ENCODE measurements around the gene RAB13. TPM values are rescaled to one million over a fixed set of nuclear protein-coding genes. Genes with fewer than 3 reads are reported as not detected.
A peak's percentile ranks its signal among the peaks of the same experiment; 100 is the strongest.

Gene RAB13
- total RNA-seq, 1 donor from 2014 or later: 24.2 TPM

GRCh38 chr1:153991806-153992205 lies 5.7 kb upstream of the RAB13 start:
- DNase-seq (ENCODE audit: low read depth) (no peak), FAIRE-seq (no peak)
- Histone ChIP-seq H3K36me3 (ENCODE audit: control insufficient read depth, insufficient read depth, low read length) (peaks cover 7% of the 10 kb centered on the region), H3K27me3 (ENCODE audit: control insufficient read depth, insufficient read depth, low read length) (no peaks in the 10 kb centered on the region), H3K4me3 (ENCODE audit: low read depth, low read length) (peak overlapping the region; percentile 69)
- no peak for TF ChIP-seq CTCF (IDR thresholded peaks at IDR 0.05; ENCODE audit: insufficient read depth, low read length, severe bottlenecking)

DNA sequence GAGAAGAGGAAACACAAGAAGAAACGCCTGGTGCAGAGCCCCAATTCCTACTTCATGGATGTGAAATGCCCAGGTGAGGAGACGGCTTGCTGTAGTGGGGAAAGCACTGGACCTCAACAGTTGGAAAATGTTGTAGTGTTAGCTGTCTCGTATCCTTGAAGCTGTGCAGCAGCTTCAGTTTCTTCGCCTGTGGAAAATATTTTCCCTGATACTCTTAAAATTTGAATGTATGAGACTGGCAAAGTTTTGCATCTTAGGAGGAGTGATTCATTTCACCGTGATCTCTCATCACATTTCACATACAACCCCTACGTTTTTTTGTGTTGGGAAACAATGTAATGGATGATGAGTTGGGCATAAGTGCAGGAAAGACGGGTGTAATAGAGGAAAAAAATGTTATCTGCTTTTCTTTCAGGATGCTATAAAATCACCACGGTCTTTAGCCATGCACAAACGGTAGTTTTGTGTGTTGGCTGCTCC lies 5.1 kb upstream of the RAB13 start:
- no peak for TF ChIP-seq CTCF (IDR thresholded peaks at IDR 0.05; ENCODE audit: insufficient read depth, low read length, severe bottlenecking)
- FAIRE-seq (no peak), DNase-seq (ENCODE audit: low read depth) (no peak)
- no peaks in the 10 kb centered on the region for H3K27me3 ChIP-seq (ENCODE audit: control insufficient read depth, insufficient read depth, low read length)
- H3K4me3 ChIP-seq (ENCODE audit: low read depth, low read length): peak overlapping the region; percentile 69
- peaks cover 7% of the 10 kb centered on the region for H3K36me3 ChIP-seq (ENCODE audit: control insufficient read depth, insufficient read depth, low read length)

DNA sequence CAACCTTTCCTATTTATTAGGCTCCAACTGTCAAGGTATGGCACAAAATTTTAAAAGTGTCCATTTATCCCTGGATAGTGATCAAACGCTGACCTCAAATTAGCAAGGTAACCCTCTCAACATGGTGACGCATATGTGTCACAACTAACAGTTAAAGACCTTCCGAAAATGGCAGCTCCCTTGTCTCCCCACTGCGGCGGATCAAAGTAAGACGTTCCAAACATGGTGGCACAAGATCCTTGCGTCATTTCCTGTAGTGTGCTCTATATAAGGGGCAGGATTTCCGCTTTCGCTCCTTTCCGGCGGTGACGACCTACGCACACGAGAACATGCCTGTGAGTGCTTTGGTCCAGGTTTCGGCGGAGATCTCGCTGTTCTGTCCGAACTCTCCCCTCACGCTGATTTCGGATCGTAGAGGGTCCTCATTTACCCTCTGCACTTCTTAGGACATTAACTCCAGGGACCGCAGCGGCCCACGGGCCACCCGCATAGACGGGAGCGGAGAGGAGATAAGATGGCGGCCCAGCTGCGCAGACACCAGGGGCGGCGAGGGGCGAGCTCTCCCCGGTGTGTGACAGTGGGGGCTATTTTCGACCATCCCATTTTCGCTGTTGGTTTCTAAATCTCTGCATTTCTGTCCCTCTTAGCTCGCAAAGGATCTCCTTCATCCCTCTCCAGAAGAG lies 4.5 kb upstream of the RAB13 start, which contains the start of gene RPS27:
Gene RPS27, plus strand, starts transcription at position 295 of the 683 bp plus-strand sequence. Its CDS starts 35 bp downstream, at position 330.
- TF ChIP-seq CTCF (IDR thresholded peaks at IDR 0.05; ENCODE audit: insufficient read depth, low read length, severe bottlenecking): no peak
- DNase-seq (ENCODE audit: low read depth) (peak; percentile 95), FAIRE-seq (peak; percentile 79)
- Histone ChIP-seq H3K27me3 (ENCODE audit: control insufficient read depth, insufficient read depth, low read length) (no peaks in the 10 kb centered on the region), H3K36me3 (ENCODE audit: control insufficient read depth, insufficient read depth, low read length) (peaks cover 7% of the 10 kb centered on the region), H3K4me3 (ENCODE audit: low read depth, low read length) (peak within 1 kb of the TSS; percentile 69)

GRCh38 chr1:153987621-153988020 lies 1.5 kb upstream of the RAB13 start:
- no peak for TF ChIP-seq CTCF (IDR thresholded peaks at IDR 0.05; ENCODE audit: insufficient read depth, low read length, severe bottlenecking)
- no peak for DNase-seq (ENCODE audit: low read depth)
- no peak for FAIRE-seq
- Histone ChIP-seq H3K27me3 (ENCODE audit: control insufficient read depth, insufficient read depth, low read length) (no peaks in the 10 kb centered on the region), H3K36me3 (ENCODE audit: control insufficient read depth, insufficient read depth, low read length) (peaks cover 8% of the 10 kb centered on the region), H3K4me3 (ENCODE audit: low read depth, low read length) (no peak overlapping the region)

GRCh38 chr1:153985341-153985912 lies 712 bp downstream of the RAB13 start:
- DNase-seq (ENCODE audit: low read depth) (no peak), FAIRE-seq (no peak)
- Histone ChIP-seq H3K4me3 (ENCODE audit: low read depth, low read length) (peak overlapping the region; percentile 37), H3K27me3 (ENCODE audit: control insufficient read depth, insufficient read depth, low read length) (no peaks in the 10 kb centered on the region), H3K36me3 (ENCODE audit: control insufficient read depth, insufficient read depth, low read length) (peaks cover 4% of the 10 kb centered on the region)
- no peak for TF ChIP-seq CTCF (IDR thresholded peaks at IDR 0.05; ENCODE audit: insufficient read depth, low read length, severe bottlenecking)
